Thyroid gland (tissue), 4 donors: ENCODE data around the gene SIRPB2.

ENCODE experiments used
- CTCF ChIP-seq, 6 experiments: fragments of 200-600 bp in 3 of 6; fragments of 450-650 bp in 3 of 6; sonication (generic) in 3 of 6; IDR thresholded peaks; one replicate each; pipeline ENCODE4 v1.5.1; 2016 to 2019; ENCODE audit warnings: antibody characterized with exemption in 6 of 6, mild to moderate bottlenecking in 2 of 6, inconsistent platforms in 1 of 6, moderate library complexity in 1 of 6
- POLR2A ChIP-seq, 2 donors: fragments of 450-650 bp; IDR thresholded peaks; one replicate each; pipeline ENCODE4 v1.6.1; 2017; ENCODE audit warnings: antibody characterized with exemption in 2 of 2, mild to moderate bottlenecking in 2 of 2, moderate library complexity in 1 of 2

- TF ChIP-seq CTCF (IDR thresholded peaks at IDR 0.05) (no peak), POLR2A (IDR thresholded peaks at IDR 0.05) (no peak)
These were observed 34.9 kb downstream of the SIRPB2 start for GRCh38 chr20:1456300-1456699.
